Measurements from ENCODE around the gene FSTL4. TPM values are rescaled to one million over a fixed set of nuclear protein-coding genes. Genes with fewer than 3 reads are reported as not detected.

Gene FSTL4
- total RNA-seq, 1 experiment from 2014 or later: not detected

DNA sequence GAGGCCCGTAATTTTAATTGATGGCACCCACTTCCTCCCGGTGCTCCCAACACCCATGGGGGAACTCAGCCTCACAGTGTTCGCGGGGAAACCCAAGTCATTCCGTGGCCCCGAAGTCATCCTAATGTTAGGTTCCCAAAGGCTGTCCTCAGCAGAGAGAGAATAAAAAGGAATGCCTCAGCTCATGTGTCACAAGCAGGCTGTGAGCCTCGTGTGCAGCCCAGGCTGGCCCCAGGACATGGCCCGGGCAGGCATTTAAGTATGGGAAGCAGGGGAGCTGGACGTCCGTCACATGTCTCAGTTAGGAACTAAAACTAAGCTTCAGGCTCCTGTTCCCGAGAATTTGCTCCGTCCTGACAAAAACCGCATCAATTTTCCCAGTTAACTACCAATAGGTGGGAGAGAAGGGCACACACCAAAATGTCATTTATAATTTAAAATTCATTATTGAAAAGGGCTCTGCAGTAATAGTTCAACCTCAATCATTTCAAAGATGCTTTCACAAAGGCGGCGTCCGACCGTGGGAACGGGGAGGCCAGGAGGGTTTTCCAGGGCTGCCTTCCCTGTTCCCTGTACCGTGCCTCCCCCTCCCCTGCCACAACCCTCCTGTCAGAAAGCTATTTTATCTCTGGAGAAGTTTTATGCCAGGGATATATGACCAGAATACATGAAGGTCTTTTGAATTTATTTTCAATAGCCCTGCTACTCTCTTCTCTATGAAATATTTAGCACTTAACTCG, 137.3 kb downstream of the FSTL4 start:
- Mint-ChIP-seq H3K4me3 (ENCODE audit: low read depth, unreplicated experiment) (no peak overlapping the region), H3K4me1 (ENCODE audit: low read depth, unreplicated experiment) (no peaks in the 10 kb centered on the region), H3K9me3 (ENCODE audit: low read depth, unreplicated experiment) (no peaks in the 10 kb centered on the region), H3K27me3 (ENCODE audit: unreplicated experiment) (peaks cover 92% of the 10 kb centered on the region), H3K36me3 (ENCODE audit: insufficient read depth, unreplicated experiment) (no peaks in the 10 kb centered on the region), H3K27ac (ENCODE audit: unreplicated experiment) (no peak overlapping the region)
- CTCF ChIA-PET: no interaction called here
- no TSS peak for BruUV-seq (replicated peaks)
- TF ChIP-seq, protein P1, sequence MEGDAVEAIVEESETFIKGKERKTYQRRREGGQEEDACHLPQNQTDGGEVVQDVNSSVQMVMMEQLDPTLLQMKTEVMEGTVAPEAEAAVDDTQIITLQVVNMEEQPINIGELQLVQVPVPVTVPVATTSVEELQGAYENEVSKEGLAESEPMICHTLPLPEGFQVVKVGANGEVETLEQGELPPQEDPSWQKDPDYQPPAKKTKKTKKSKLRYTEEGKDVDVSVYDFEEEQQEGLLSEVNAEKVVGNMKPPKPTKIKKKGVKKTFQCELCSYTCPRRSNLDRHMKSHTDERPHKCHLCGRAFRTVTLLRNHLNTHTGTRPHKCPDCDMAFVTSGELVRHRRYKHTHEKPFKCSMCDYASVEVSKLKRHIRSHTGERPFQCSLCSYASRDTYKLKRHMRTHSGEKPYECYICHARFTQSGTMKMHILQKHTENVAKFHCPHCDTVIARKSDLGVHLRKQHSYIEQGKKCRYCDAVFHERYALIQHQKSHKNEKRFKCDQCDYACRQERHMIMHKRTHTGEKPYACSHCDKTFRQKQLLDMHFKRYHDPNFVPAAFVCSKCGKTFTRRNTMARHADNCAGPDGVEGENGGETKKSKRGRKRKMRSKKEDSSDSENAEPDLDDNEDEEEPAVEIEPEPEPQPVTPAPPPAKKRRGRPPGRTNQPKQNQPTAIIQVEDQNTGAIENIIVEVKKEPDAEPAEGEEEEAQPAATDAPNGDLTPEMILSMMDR (IDR thresholded peaks at IDR 0.05; ENCODE audit: unreplicated experiment): no peak
- DNase-seq: no peak
- intact Hi-C loops (cut with micrococcal nuclease; ENCODE audit: unreplicated experiment): no loop called here

DNA sequence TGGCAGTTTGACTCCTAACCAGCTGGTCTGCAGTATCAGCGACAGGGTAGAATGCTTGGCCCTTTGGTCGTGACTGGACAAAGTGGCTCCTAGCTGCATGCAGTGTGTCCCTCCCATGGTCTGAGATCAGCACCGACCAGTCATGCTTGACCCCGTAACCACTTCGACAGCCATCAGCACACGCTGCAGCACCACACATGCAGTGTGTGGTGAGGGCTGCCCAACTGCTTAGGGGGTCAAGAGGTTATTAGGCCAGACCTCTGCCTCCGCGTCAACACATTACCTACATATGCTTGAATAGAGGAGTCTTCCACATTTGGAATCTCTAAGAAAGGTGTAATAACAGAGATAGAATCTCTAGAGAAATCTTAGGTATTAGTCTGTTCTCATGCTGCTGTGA, 139.1 kb downstream of the FSTL4 start:
- Mint-ChIP-seq H3K36me3 (ENCODE audit: insufficient read depth, unreplicated experiment) (no peaks in the 10 kb centered on the region), H3K4me3 (ENCODE audit: low read depth, unreplicated experiment) (no peak overlapping the region), H3K27me3 (ENCODE audit: unreplicated experiment) (peaks cover 92% of the 10 kb centered on the region), H3K9me3 (ENCODE audit: low read depth, unreplicated experiment) (no peaks in the 10 kb centered on the region), H3K4me1 (ENCODE audit: low read depth, unreplicated experiment) (no peaks in the 10 kb centered on the region), H3K27ac (ENCODE audit: unreplicated experiment) (no peak overlapping the region)
- intact Hi-C loops (cut with micrococcal nuclease; ENCODE audit: unreplicated experiment): no loop called here
- no peak for DNase-seq
- no TSS peak for BruUV-seq (replicated peaks)
- TF ChIP-seq, protein P1 (IDR thresholded peaks at IDR 0.05; ENCODE audit: unreplicated experiment): no peak
- CTCF ChIA-PET: no interaction called here

DNA sequence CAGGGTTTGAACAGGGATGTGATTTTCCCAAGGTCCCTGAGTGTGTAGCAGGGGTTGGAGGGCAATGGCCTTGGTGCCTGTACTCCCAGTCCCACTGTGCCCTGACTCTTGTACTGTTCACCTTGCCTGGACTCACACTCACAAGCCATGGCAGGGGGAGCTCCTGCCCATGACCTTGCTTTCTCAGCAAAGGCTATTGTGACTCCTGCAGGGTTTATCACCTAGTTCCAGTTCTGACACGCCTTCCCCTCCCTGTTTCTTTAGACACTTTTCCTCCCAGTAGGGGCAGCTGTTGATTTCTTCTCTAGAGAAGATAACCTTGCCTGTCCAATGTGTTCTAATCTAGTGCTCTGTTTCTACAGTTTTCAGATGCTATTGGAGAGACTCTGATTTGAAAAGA, 139.5 kb downstream of the FSTL4 start:
- intact Hi-C loops (cut with micrococcal nuclease; ENCODE audit: unreplicated experiment): no loop called here
- H3K36me3 Mint-ChIP-seq (ENCODE audit: insufficient read depth, unreplicated experiment): no peaks in the 10 kb centered on the region
- TF ChIP-seq, protein P1 (IDR thresholded peaks at IDR 0.05; ENCODE audit: unreplicated experiment): no peak
- H3K9me3 Mint-ChIP-seq (ENCODE audit: low read depth, unreplicated experiment): no peaks in the 10 kb centered on the region
- no peak overlapping the region for H3K27ac Mint-ChIP-seq (ENCODE audit: unreplicated experiment)
- CTCF ChIA-PET: no interaction called here
- no peak overlapping the region for H3K4me3 Mint-ChIP-seq (ENCODE audit: low read depth, unreplicated experiment)
- peaks cover 90% of the 10 kb centered on the region for H3K27me3 Mint-ChIP-seq (ENCODE audit: unreplicated experiment)
- DNase-seq: no peak
- no TSS peak for BruUV-seq (replicated peaks)
- no peaks in the 10 kb centered on the region for H3K4me1 Mint-ChIP-seq (ENCODE audit: low read depth, unreplicated experiment)

DNA sequence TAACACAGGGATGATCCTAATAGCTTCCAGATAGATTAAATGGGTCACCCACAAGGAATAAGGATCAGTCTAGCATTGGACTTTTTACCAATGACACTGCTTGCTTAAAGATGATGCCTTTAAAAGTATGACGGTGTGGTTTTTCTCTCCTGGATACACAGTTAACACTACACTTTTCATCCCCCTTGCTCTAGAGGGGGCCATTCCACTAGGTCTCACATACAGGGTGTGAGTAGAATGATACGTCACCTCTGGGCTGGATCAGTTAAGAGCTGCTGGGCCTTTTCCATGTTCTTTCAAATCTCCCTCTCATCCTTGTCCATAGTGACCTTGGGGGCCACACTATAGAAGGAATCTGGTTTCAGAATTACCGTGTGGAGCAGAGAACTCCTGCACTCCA, 140.6 kb downstream of the FSTL4 start:
- peaks cover 78% of the 10 kb centered on the region for H3K27me3 Mint-ChIP-seq (ENCODE audit: unreplicated experiment)
- TF ChIP-seq, protein P1 (IDR thresholded peaks at IDR 0.05; ENCODE audit: unreplicated experiment): no peak
- H3K27ac Mint-ChIP-seq (ENCODE audit: unreplicated experiment): no peak overlapping the region
- no peaks in the 10 kb centered on the region for H3K4me1 Mint-ChIP-seq (ENCODE audit: low read depth, unreplicated experiment)
- H3K4me3 Mint-ChIP-seq (ENCODE audit: low read depth, unreplicated experiment): no peak overlapping the region
- no peaks in the 10 kb centered on the region for H3K9me3 Mint-ChIP-seq (ENCODE audit: low read depth, unreplicated experiment)
- intact Hi-C loops (cut with micrococcal nuclease; ENCODE audit: unreplicated experiment): no loop called here
- CTCF ChIA-PET: no interaction called here
- no TSS peak for BruUV-seq (replicated peaks)
- no peak for DNase-seq
- no peaks in the 10 kb centered on the region for H3K36me3 Mint-ChIP-seq (ENCODE audit: insufficient read depth, unreplicated experiment)
